Activated T-cell treated with anti-CD3 and anti-CD28 coated beads, Interleukin-2, amount 50 U/mL, for 4 hours (primary cell): Measurements from ENCODE around the gene DEFB127. TPM values are rescaled to one million over a fixed set of nuclear protein-coding genes. Genes with fewer than 3 reads are reported as not detected.
"Not testable (repeated sequence)": the region's sequence is repeated elsewhere in the genome, so short reads cannot be mapped to it uniquely, and the experiment has no call there.

ENCODE experiments used
- ATAC-seq, 2 donors: fragments of 200-7000 bp; cut with Tn5 transposase; one replicate each; pipeline ENCODE4 v1.10.0; 2021
- DNase-seq: peaks from one replicate; pipeline ENCODE4 v3.0.0-alpha.2; 2020
- H3K27me3 Mint-ChIP-seq: one replicate; pipeline ENCODE4 v1.8.0; 2021; ENCODE audit warnings: low read depth, mixed read lengths
- H3K36me3 Mint-ChIP-seq: one replicate; pipeline ENCODE4 v1.8.0; 2022; ENCODE audit warnings: mixed read lengths; ENCODE audit not compliant: insufficient read depth
- H3K4me1 Mint-ChIP-seq: one replicate; pipeline ENCODE4 v1.8.0; 2021; ENCODE audit warnings: low read depth, mixed read lengths
- H3K4me3 Mint-ChIP-seq: one replicate; pipeline ENCODE4 v1.8.0; 2021; ENCODE audit warnings: mild to moderate bottlenecking, moderate library complexity, mixed read lengths
- H3K9me3 Mint-ChIP-seq: one replicate; pipeline ENCODE4 v1.8.0; 2021; ENCODE audit warnings: mixed read lengths
- total RNA-seq, 3 donors: library from RNA; stranded (reverse); gene quantifications; one replicate each; pipeline ENCODE4 v1.2.1, GENCODE V29; 2021

The DEFB127 gene
- total RNA-seq, 3 donors from 2014 or later = not detected

DNA sequence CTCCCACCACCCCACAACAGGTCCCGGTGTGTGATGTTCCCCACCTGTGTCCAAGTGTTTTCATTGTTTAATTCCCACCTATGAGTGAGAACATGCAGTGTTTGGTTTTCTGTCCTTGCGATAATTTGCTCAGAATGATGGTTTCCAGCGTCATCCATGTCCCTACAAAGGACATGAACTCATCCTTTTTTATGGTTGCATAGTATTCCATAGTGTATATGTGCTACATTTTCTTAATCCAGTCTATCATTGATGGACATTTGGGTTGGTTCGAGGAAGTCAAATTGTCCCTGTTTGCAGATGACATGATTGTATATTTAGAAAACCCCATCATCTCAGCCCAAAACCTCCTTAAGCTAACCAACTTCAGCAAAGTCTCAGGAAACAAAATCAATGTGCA, 46.4 kb downstream of the DEFB127 start:
- not testable (repeated sequence) for ATAC-seq, H3K36me3 Mint-ChIP-seq, H3K4me3 Mint-ChIP-seq, H3K9me3 Mint-ChIP-seq, DNase-seq, H3K4me1 Mint-ChIP-seq
- peaks cover 12% of the 10 kb centered on the region for H3K27me3 Mint-ChIP-seq

Other genes starting within 250 kb of the DEFB127 start
- gene DEFB125, start 69.8 kb upstream of the DEFB127 start, total RNA-seq = not detected
- gene DEFB126, start 14.9 kb upstream of the DEFB127 start, total RNA-seq = not detected
- gene DEFB128, start 32.3 kb downstream of the DEFB127 start, total RNA-seq = not detected
- not detected for gene DEFB129, start 69.8 kb downstream of the DEFB127 start, total RNA-seq
- not detected for gene DEFB132, start 100.3 kb downstream of the DEFB127 start, total RNA-seq
- 1 to 10 TPM; 2.1 to 3.2 (median 3.0) TPM for gene C20orf96, start 133.3 kb downstream of the DEFB127 start, total RNA-seq
- gene ZCCHC3, start 140.1 kb downstream of the DEFB127 start, total RNA-seq = 10 to 100 TPM; 22.5 to 26.0 (median 25.5) TPM
- 1 to 10 TPM; 3.9 to 8.5 (median 6.4) TPM for gene SOX12, start 168.1 kb downstream of the DEFB127 start, total RNA-seq
- 1 to 10 TPM; 2.7 to 3.2 (median 2.8) TPM for gene NRSN2, start 189.7 kb downstream of the DEFB127 start, total RNA-seq
- 10 to 100 TPM; 34.6 to 45.2 (median 37.0) TPM for gene TRIB3, start 223.3 kb downstream of the DEFB127 start, total RNA-seq